Activated CD4-positive, alpha-beta T cell treated with anti-CD3 and anti-CD28 coated beads for 24 hours (primary cell): ENCODE data around the gene SPX.

Experiments used
- DNase-seq, 2 donors: peaks; one replicate each; pipeline ENCODE4 v3.0.0-alpha.2; 2020; ENCODE audit warnings: low read depth in 2 of 2

Gene SPX

GRCh38 chr12:21538061-21538653 is 12.1 kb downstream of the SPX start:
- no peak for DNase-seq

DNA sequence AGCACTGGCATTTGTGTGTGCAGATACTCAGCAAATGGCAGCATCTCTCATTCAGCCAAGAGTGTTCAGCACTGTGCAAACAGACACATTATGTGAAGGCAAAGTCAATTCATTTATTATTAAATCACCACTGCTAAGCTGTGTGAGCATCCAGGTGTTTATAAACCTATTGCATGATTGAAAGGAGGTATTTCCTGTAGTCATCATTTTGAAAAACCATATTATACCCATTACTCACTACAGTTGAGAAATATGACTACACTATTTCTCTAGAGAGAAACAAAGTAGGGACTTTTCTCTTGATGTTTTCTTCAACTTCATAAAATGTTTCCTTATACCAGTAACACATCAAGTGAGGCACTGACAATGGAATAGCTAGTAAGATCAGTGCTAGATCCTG is 13.7 kb downstream of the SPX start:
- no peak for DNase-seq

DNA sequence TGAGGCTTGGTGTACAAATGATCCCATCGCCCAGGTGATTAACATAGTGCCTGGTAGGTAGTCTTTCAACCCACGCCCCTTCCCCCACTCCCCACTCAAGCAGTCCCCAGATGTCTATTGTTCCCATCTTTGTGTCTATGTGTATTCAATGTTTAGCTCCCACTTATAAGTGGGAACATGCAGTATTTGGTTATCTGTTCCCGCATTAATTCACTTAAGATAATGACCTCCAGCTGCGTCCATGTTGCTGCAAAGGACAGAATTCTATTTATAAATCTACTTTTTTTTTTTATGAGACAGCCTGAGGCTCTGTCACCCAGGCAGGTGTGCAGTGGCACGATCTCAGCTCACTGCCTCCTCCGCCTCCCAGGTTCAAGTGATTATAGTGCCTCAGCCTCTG is 15.7 kb downstream of the SPX start:
- no peak for DNase-seq

GRCh38 chr12:21542403-21542802 is 16.3 kb downstream of the SPX start:
- no peak for DNase-seq

GRCh38 chr12:21543151-21543550 is 17.1 kb downstream of the SPX start:
- no peak for DNase-seq

GRCh38 chr12:21545557-21545956 is 19.5 kb downstream of the SPX start:
- DNase-seq = no peak

DNA sequence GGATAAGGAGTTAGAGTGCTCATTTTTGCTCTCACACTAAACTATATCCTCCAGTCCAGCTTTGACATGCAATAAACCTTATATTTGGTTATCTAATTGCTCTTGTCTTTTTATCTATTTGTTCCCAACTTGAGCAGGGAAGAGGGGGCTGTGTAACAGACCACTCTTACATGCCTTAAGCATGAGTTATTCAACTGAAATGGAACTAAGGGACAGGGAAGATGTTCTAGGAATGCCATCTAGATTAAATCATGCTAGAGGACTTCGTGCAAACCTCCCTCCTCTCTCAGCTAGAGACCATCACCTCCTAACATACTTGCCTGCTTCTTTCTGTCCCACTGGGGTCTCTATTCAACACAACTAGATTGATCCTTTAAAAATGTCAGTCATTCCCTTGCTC is 20.6 kb downstream of the SPX start:
- no peak for DNase-seq

DNA sequence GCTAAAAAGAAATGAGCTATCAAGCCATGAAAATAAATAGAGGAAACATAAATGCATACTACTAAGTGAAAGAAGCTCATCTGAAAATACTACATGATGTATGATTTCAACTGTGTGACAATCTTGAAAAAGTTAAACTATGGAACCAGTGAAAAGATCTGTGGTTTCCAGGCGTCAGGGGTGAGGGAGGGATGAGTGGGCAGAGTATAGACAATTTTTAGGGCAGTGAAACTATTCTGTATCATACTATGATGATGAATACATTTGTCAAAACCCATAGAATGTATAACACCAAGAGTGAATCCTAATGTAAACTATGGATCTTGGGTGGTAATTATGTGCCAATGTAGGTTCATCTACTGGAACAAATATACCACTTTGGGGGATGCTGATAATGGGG is 21.3 kb downstream of the SPX start:
- DNase-seq = no peak

DNA sequence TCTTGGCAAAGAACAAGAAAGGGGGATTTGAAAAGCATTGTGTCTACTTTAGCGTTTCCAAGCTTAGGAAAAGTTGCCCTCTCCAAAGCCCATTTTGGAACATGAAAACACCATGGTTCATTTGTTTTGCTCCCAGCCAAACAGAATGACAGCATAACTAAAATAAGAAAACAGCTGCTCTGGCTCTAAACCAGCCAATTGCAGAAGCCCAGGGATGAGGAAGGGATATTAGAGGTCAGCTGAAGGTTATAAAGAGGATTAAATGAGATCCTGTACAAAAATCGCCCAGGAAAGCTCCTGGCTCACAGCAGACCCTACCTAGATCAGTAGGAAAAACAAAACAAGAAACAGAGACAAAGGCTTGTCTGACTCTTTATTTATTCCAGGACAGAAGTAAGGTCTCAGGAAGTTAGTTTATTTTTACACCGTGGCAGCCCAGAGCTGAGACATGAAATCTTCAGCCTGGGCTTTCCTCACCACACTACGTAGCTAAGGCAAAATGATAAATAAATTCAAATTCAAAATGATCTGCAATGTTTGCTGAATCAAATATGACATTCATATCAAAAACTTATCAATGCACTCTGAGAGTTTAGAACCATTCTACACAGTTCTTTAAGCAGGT is 25.9 kb downstream of the SPX start:
- no peak for DNase-seq

DNA sequence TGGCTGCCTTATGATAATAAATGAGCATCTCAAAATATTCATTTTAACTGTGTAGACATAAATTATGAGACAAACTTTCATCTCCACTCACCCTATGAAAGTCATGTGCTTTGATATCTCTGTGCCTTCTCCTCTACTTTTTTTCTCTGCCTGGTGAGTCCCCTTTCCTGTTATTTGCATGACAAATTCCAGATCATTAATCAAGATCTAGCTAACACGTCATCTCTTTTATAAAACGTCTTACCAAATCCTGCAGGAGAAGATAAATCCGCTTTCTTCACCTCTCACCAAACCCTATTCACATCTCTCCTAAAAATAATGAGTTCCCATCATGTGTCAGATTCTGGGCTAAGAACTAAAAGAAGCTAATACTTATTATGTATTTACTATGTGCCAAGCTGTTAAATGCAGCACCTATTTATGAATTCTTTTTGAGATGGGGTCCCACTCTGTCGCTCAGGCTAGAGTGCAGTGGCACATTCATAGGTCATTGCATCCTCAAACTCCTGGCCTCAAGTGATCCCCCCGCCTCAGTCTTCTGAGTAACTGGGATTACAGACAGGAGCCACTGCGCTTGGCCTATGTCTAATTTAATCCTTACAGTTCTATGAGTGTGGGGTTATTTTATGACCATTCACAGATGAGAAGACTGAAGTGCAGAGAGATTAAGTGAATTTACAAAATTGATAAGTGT is 26.7 kb downstream of the SPX start:
- DNase-seq = no peak

DNA sequence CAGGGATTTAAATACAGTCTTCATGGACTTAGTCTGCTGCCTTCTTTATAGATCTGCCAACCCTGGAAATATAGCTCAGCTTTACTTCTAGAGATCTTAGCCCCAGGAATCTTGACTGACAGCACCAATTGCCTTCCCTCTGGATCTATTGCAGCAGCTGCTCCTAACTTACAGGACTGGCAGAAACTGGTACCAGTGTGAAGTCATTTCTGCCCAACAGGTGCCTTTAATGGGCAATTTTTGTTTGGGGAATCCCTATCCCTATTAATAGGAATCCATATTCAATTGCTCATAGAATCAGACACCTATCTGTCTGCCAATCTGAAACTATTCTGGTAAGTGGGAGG is 27.2 kb downstream of the SPX start:
- DNase-seq = no peak

DNA sequence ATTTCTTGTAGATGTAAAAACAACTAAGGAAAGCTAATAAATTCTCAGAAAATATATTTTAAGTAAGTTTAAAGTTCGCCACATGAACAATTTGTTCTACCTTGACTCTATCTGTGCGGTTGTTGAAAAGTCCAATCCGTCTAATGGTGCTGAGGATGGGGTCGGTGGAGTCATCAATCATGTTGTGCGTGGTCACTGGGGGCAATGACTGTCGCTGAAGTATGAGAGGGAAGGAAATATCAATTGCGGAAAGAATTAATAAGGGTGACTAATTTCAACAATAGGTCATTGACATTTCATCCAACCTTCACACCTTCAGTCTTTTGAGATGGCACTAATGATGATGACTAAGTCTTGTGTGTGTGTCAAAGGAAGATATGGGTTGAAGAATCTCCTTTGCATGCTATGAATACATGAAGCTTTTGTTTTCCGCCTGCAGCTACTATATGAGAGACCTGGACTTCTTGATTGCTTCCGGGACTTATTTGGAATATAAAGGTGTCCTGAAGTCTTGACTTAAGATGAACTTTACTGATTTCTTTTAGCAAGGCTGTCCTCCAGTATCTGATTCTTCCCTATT is 32.1 kb downstream of the SPX start:
- no peak for DNase-seq

DNA sequence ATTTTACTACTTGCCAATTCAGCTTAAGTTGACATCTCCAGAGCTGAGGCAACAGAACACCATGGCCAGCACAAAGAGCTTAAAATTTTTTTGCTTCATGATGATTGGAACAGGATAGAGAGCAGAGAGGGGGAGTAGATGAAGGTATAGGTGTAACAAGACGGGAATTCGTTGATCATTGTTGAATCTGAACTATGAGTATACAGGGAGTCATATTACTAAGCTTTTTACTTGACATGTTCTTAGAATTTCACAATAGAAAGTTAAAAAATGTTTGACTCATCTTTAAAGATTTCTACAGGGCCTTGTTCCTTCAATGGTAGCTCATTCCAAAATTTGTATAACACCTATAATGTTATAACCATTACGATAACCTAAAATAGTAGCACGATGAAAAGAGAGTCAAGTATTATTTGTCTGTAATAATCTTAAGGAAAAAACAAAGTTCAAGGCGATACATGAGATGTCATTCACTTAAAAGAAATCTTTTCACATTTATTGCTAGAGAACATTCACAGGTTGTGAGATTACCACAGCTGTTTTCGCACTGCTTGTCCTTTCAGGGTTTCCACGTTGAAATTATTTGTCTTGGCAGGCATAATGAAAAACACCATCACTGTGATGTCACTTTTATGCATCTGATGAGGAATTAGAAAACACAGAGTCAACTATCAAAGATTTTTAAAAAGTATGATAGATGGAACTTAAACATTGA is 33.9 kb downstream of the SPX start:
- DNase-seq = no peak

DNA sequence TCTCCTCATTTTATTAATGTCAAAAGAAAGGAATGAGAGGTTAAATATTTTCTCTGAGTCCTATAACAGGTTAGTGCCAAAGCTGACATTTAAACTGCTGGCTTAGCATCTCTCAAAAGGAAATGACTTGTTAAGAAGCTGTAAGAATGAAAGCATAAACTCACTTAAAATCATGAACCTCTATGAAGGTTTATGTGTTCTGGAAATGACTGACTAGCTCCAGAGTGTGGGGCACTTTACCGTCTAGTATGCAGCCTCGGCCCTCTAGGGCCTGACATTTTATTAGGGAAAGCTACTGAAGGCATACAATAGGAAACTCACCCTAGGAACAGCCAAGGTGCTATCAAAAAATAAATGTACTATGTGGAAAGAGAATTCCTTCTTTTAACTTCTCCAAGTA is 35.1 kb downstream of the SPX start:
- no peak for DNase-seq

GRCh38 chr12:21562859-21563258 is 36.8 kb downstream of the SPX start:
- DNase-seq = no peak

- no peak for DNase-seq
These were observed 40.3 kb downstream of the SPX start for GRCh38 chr12:21566223-21566906.

GRCh38 chr12:21566907-21567394 is 40.9 kb downstream of the SPX start:
- DNase-seq = no peak

GRCh38 chr12:21568115-21568514 is 42.0 kb downstream of the SPX start:
- no peak for DNase-seq

- DNase-seq = no peak
These were observed 45.0 kb downstream of the SPX start for GRCh38 chr12:21571046-21571445.

DNA sequence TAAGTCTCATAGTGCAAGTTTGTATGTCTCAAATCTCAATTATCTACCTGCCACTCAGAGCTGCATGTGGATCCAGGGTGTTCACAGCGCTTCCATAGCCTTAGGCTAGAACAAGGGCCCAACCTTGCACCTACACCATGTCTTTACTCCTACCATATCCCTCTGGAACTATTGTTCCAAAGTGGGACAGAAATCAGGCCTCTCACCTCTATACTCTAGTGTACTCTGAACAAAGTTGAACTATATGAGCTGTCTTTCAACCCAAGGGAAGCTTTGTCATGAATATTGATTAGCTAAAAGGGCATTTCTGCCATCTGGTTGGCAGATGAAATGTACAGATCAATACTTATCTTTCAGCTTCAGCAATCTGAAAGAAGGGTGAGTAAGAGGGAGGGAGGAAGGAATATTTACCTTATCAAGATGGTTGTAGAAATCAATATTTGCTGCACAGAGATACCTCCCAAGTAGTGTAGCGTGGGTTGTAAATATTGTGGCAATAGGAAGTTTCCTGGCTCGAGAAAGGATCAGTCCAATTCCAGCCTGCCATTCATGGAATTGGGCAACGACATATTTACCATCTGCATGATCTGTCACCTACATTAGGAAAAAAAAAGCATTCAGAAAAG is 47.8 kb downstream of the SPX start:
- DNase-seq = no peak

DNA sequence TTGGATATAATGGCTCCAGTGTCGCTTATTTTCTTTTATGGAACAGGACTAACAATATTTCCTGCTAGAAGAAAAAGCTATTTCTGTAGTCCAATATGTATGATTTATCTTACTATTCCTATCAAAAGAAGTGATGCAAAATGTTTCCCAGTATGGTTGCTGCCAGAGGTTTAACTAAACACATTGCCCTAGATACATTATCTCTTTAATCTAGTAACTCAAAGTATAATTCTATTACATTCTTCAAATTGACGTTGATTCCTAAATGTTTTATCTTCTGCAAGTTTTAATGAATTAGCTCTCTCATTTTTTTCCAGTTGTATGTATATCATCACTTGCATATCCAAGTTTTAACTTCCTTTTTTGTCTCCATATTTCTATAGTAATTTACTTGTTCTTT is 50.3 kb downstream of the SPX start:
- DNase-seq = no peak
